KMS-11 (cell line): ENCODE results near the gene GAB3.

ENCODE experiments used
- H2AFZ ChIP-seq: fragments of 200-600 bp; sonication (generic); 2 replicates; pipeline ENCODE4 v1.6.1; 2016; ENCODE audit warnings: antibody characterized with exemption, mixed run types, low read depth
- H3K27ac ChIP-seq: fragments of 200-600 bp; sonication (generic); 2 replicates; pipeline ENCODE4 v1.6.1; 2016; ENCODE audit warnings: mild to moderate bottlenecking, mixed run types
- H3K27me3 ChIP-seq: fragments of 200-600 bp; sonication (generic); 2 replicates; pipeline ENCODE4 v1.6.1; 2017; ENCODE audit warnings: mild to moderate bottlenecking, low read depth, mixed run types, moderate library complexity; ENCODE audit not compliant: insufficient read depth
- H3K36me3 ChIP-seq: fragments of 200-600 bp; sonication (generic); 2 replicates; pipeline ENCODE4 v1.6.1; 2017; ENCODE audit warnings: mild to moderate bottlenecking, mixed run types; ENCODE audit not compliant: insufficient read depth
- H3K4me1 ChIP-seq: fragments of 200-600 bp; sonication (generic); 2 replicates; pipeline ENCODE4 v1.6.1; 2016; ENCODE audit warnings: mild to moderate bottlenecking, low read depth, mixed run types; ENCODE audit not compliant: poor library complexity, severe bottlenecking
- H3K4me2 ChIP-seq: fragments of 200-600 bp; sonication (generic); 2 replicates; pipeline ENCODE4 v1.7.0; 2016; ENCODE audit warnings: mild to moderate bottlenecking, mixed run types
- H3K4me3 ChIP-seq: fragments of 200-600 bp; sonication (generic); IDR thresholded peaks from 2 replicates; pipeline ENCODE4 v1.6.1; 2017; ENCODE audit warnings: low read depth, low read length, mixed read lengths; ENCODE audit not compliant: insufficient read depth
- H3K79me2 ChIP-seq: fragments of 200-600 bp; sonication (generic); 2 replicates; pipeline ENCODE4 v1.6.1; 2016; ENCODE audit warnings: low read depth, mixed run types; ENCODE audit not compliant: insufficient read depth
- H3K9ac ChIP-seq: fragments of 200-600 bp; sonication (generic); 2 replicates; pipeline ENCODE4 v1.6.1; 2016; ENCODE audit warnings: mild to moderate bottlenecking, mixed run types
- H4K20me1 ChIP-seq: fragments of 200-600 bp; sonication (generic); 2 replicates; pipeline ENCODE4 v1.6.1; 2016; ENCODE audit warnings: mild to moderate bottlenecking, mixed run types; ENCODE audit not compliant: insufficient read depth
- CTCF ChIP-seq: fragments of 200-600 bp; sonication (generic); conservative IDR thresholded peaks from 2 replicates; pipeline ENCODE4 v1.6.1; 2017; ENCODE audit warnings: low read depth, mild to moderate bottlenecking, antibody characterized with exemption, low read length, moderate library complexity, mixed read lengths

The GAB3 gene

GRCh38 chrX:154718616-154719015 is 32.3 kb downstream of the GAB3 start:
- no peak overlapping the region for H3K4me2 ChIP-seq
- no peaks in the 10 kb centered on the region for H3K79me2 ChIP-seq
- no peak overlapping the region for H3K4me3 ChIP-seq
- TF ChIP-seq CTCF, result no peak
- no peaks in the 10 kb centered on the region for H3K36me3 ChIP-seq
- H3K27me3 ChIP-seq, result no peaks in the 10 kb centered on the region
- H3K4me1 ChIP-seq, result no peaks in the 10 kb centered on the region
- H2AFZ ChIP-seq, result no peak overlapping the region
- H3K27ac ChIP-seq, result no peak overlapping the region
- no peaks in the 10 kb centered on the region for H4K20me1 ChIP-seq
- H3K9ac ChIP-seq, result no peak overlapping the region

- Histone ChIP-seq H3K27me3 (no peaks in the 10 kb centered on the region), H3K36me3 (no peaks in the 10 kb centered on the region), H3K9ac (no peak overlapping the region), H2AFZ (no peak overlapping the region), H4K20me1 (no peaks in the 10 kb centered on the region), H3K79me2 (no peaks in the 10 kb centered on the region), H3K4me3 (no peak overlapping the region), H3K27ac (no peak overlapping the region), H3K4me1 (peaks cover 6% of the 10 kb centered on the region), H3K4me2 (no peak overlapping the region)
- no peak for TF ChIP-seq CTCF
Observed at GRCh38 chrX:154717824-154718223, 33.1 kb downstream of the GAB3 start.

- no peak for TF ChIP-seq CTCF
- Histone ChIP-seq H3K79me2 (no peaks in the 10 kb centered on the region), H3K36me3 (no peaks in the 10 kb centered on the region), H3K4me3 (no peak overlapping the region), H3K27me3 (no peaks in the 10 kb centered on the region), H2AFZ (no peak overlapping the region), H3K4me1 (peaks cover 23% of the 10 kb centered on the region), H3K4me2 (no peak overlapping the region), H3K9ac (no peak overlapping the region), H4K20me1 (no peaks in the 10 kb centered on the region), H3K27ac (no peak overlapping the region)
Observed at GRCh38 chrX:154715825-154716224, 35.1 kb downstream of the GAB3 start.

- no peak overlapping the region for H3K27ac ChIP-seq
- no peaks in the 10 kb centered on the region for H3K79me2 ChIP-seq
- H3K9ac ChIP-seq, result no peak overlapping the region
- H4K20me1 ChIP-seq, result no peaks in the 10 kb centered on the region
- no peaks in the 10 kb centered on the region for H3K36me3 ChIP-seq
- H2AFZ ChIP-seq, result no peak overlapping the region
- no peak overlapping the region for H3K4me3 ChIP-seq
- TF ChIP-seq CTCF, result peak; percentile 78
- H3K4me2 ChIP-seq, result no peak overlapping the region
- no peaks in the 10 kb centered on the region for H3K27me3 ChIP-seq
- peaks cover 23% of the 10 kb centered on the region for H3K4me1 ChIP-seq
Observed at GRCh38 chrX:154714925-154715324, 36.0 kb downstream of the GAB3 start.
